Thyroid gland (tissue), 4 donors: ENCODE measurements around the gene NR4A1. TPM values are rescaled to one million over a fixed set of nuclear protein-coding genes. Genes with fewer than 3 reads are reported as not detected.

Source experiments
- DNase-seq, 2 donors: peaks; one replicate each; pipeline ENCODE4 v3.0.0-alpha.2; 2019
- H3K27ac ChIP-seq, 3 donors: fragments of 200-600 bp; sonication (generic); 1 replicate in 2 of 3; 2 replicates in 1 of 3; pipeline ENCODE4 v1.5.1; 2016 to 2019; ENCODE audit warnings: mild to moderate bottlenecking in 1 of 3, moderate library complexity in 1 of 3
- H3K27me3 ChIP-seq: fragments of 200-600 bp; sonication (generic); one replicate; pipeline ENCODE4 v1.5.1; 2019
- H3K36me3 ChIP-seq, 2 donors: fragments of 200-600 bp; sonication (generic); one replicate each; pipeline ENCODE4 v1.5.1; 2016 to 2019
- H3K4me1 ChIP-seq, 2 donors: fragments of 200-600 bp; sonication (generic); one replicate each; pipeline ENCODE4 v1.5.1; 2017 to 2019
- H3K4me3 ChIP-seq, 3 donors: fragments of 200-600 bp; sonication (generic); replicated peaks in 1 of 3; 1 replicate in 2 of 3; 2 replicates in 1 of 3; pipeline ENCODE4 v1.5.1; 2016; ENCODE audit warnings: mild to moderate bottlenecking in 1 of 3
- H3K9me3 ChIP-seq: fragments of 200-600 bp; sonication (generic); one replicate; pipeline ENCODE4 v1.5.1; 2017
- CTCF ChIP-seq, 6 experiments: fragments of 200-600 bp in 3 of 6; fragments of 450-650 bp in 3 of 6; sonication (generic) in 3 of 6; IDR thresholded peaks; one replicate each; pipeline ENCODE4 v1.5.1; 2016 to 2019; ENCODE audit warnings: antibody characterized with exemption in 6 of 6, mild to moderate bottlenecking in 2 of 6, inconsistent platforms in 1 of 6, moderate library complexity in 1 of 6
- POLR2A ChIP-seq, 2 donors: fragments of 450-650 bp; IDR thresholded peaks; one replicate each; pipeline ENCODE4 v1.6.1; 2017; ENCODE audit warnings: antibody characterized with exemption in 2 of 2, mild to moderate bottlenecking in 2 of 2, moderate library complexity in 1 of 2
- WGBS, 2 donors: methylation state at CpG; one replicate each; pipeline ENCODE4 v1.1.5; 2017; 5-methylcytosine and 5-hydroxymethylcytosine counted together
- intact Hi-C: fragments of 100-400 bp; cut with DNase I; formaldehyde crosslinking; loops from one replicate; pipeline ENCODE4 v1.15.1; 2023
- total RNA-seq, 4 donors: library from RNA; depleted of rRNA; stranded (reverse); fragments of >200 nt; gene quantifications; one replicate each; pipeline ENCODE4 v1.2.3, GENCODE V29; 2016

Gene NR4A1
- total RNA-seq, 4 donors from 2014 or later = 46.3 to 156 (median 83.5) TPM

DNA sequence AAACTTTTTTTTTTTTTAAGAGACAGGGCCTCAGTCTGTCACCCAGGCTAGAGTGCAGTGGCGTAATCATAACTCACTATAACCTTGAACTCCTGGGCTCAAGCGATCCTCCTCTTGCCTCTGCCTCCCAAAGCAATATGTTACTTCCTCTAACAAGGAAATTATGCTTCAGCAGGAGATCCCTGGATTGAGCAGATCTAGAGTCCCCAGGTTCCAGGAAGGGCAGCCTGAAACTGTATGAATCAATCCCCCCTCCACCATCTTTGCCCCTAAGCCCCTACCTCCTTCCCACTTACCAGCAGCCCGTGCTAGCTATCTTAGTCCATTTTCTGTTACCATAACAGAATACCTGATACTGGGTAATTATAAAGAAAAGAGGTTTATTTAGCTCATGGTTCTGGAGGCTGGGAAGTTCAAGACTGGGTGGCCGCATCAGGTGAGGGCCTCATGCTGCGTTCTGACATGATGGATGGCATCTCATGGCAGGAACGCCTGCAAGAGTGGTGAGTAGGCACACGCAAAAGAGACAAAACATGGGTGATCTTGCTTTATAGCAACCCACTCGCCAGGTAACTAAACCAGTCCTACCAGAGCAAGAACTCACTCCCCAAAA, 39.5 kb upstream of the NR4A1 start:
- 94 to 96% methylated on average over 8 of the region's 8 CpGs for WGBS, 2 donors
- no peaks in the 10 kb centered on the region for H3K36me3 ChIP-seq
- H3K27me3 ChIP-seq = no peaks in the 10 kb centered on the region
- H3K4me3 ChIP-seq = no peak overlapping the region
- H3K9me3 ChIP-seq = no peaks in the 10 kb centered on the region
- no peak for DNase-seq
- TF ChIP-seq POLR2A (IDR thresholded peaks at IDR 0.05) = no peak
- no peak for TF ChIP-seq CTCF (IDR thresholded peaks at IDR 0.05)
- intact Hi-C loops = no loop called here
- H3K27ac ChIP-seq = no peak overlapping the region
- H3K4me1 ChIP-seq = peaks cover 3 to 15% of the 10 kb centered on the region in 2 donors

GRCh38 chr12:52013626-52014310, 37.5 kb upstream of the NR4A1 start:
- H3K4me1 ChIP-seq = peaks cover 0 to 11% of the 10 kb centered on the region in 2 donors
- intact Hi-C loops = no loop called here
- H3K27ac ChIP-seq = no peak overlapping the region
- H3K27me3 ChIP-seq = no peaks in the 10 kb centered on the region
- TF ChIP-seq POLR2A (IDR thresholded peaks at IDR 0.05) (no peak), CTCF (IDR thresholded peaks at IDR 0.05) (no peak)
- 89 to 95% methylated on average over 14 to 15 of the region's 16 CpGs for WGBS, 2 donors
- no peak overlapping the region for H3K4me3 ChIP-seq
- no peaks in the 10 kb centered on the region for H3K36me3 ChIP-seq
- no peaks in the 10 kb centered on the region for H3K9me3 ChIP-seq
- no peak for DNase-seq

DNA sequence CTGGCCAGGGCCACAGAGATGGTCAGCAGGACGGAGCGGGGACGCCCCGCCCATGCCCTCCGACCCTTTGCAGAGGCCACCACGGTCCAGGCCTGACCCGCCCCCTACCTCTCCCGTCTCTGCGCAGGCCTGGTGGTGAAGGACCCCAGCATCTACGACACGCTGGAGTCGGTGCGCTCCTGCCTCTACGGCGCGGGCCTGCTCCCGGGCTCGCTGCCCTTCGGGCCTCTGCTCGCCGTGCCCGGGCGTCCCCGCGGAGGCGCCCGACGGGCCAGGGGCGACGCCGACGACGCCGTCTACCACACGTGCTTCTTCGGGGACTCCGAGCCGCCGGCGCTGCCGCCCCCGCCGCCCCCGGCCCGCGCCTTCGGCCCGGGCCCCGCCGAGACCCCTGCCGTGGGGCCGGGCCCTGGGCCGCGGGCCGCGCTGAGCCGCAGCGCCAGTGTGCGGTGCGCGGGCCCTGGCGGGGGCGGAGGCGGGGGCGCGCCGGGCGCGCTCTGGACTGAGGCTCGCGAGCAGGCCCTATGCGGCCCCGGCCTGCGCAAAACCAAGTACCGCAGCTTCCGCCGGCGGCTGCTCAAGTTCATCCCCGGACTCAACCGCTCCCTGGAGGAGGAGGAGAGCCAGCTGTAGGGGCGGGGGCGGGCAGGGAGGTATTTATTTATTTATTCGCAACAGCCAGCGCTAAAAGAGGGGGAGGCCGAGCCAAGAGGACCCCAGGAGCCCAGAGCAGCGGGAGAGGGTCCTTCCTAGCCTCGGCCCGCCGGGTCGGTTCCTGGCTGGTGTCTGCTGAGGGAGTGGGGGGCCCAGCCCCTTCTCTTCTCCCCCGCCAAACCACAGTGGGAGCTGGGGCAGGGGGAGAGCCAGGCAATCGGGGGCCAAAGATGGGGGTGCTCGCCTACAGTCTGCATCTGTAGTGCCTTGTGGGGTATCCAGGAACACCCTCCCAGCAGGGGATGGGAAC, 36.4 kb upstream of the NR4A1 start:
- Histone ChIP-seq H3K4me1 (peaks cover 0 to 11% of the 10 kb centered on the region in 2 donors), H3K4me3 (no peak overlapping the region), H3K27me3 (no peaks in the 10 kb centered on the region), H3K36me3 (no peaks in the 10 kb centered on the region), H3K9me3 (no peaks in the 10 kb centered on the region), H3K27ac (no peak overlapping the region)
- no peak for TF ChIP-seq POLR2A (IDR thresholded peaks at IDR 0.05)
- TF ChIP-seq CTCF (IDR thresholded peaks at IDR 0.05) = no peak
- DNase-seq = no peak
- intact Hi-C loops = no loop called here
- 65% methylated on average over 43 to 52 of the region's 93 CpGs for WGBS, 2 donors

GRCh38 chr12:52015532-52016041, 35.7 kb upstream of the NR4A1 start:
- WGBS, 2 donors = 85 to 92% methylated on average over 4 to 10 of the region's 10 CpGs
- intact Hi-C loops = no loop called here
- no peaks in the 10 kb centered on the region for H3K9me3 ChIP-seq
- no peak overlapping the region for H3K4me3 ChIP-seq
- TF ChIP-seq POLR2A (IDR thresholded peaks at IDR 0.05) (no peak), CTCF (IDR thresholded peaks at IDR 0.05) (no peak)
- peaks cover 0 to 8% of the 10 kb centered on the region in 2 donors for H3K4me1 ChIP-seq
- H3K27ac ChIP-seq = no peak overlapping the region
- no peak for DNase-seq
- no peaks in the 10 kb centered on the region for H3K36me3 ChIP-seq
- H3K27me3 ChIP-seq = no peaks in the 10 kb centered on the region
